GM19324 (cell line): ENCODE results near the gene RBM44.

ENCODE experiments used
- ATAC-seq: cut with Tn5 transposase; IDR thresholded peaks from one replicate; pipeline ENCODE4 v1.9.1; 2021; ENCODE audit warnings: mild to moderate bottlenecking, moderate library complexity; ENCODE audit not compliant: unreplicated experiment, low FRiP score

Gene RBM44

GRCh38 chr2:237885111-237885930, 86.7 kb downstream of the RBM44 start:
- ATAC-seq: no peak

- no peak for ATAC-seq
These were observed 87.5 kb downstream of the RBM44 start for GRCh38 chr2:237885931-237886684.

- no peak for ATAC-seq
These were observed 88.3 kb downstream of the RBM44 start for GRCh38 chr2:237886685-237887481.

GRCh38 chr2:237888389-237888788, 89.8 kb downstream of the RBM44 start:
- ATAC-seq: no peak

GRCh38 chr2:237889016-237889415, 90.4 kb downstream of the RBM44 start:
- ATAC-seq: no peak

GRCh38 chr2:237889811-237890210, 91.2 kb downstream of the RBM44 start:
- no peak for ATAC-seq
